Measurements from ENCODE around the gene RAMP2. TPM values are rescaled to one million over a fixed set of nuclear protein-coding genes. Genes with fewer than 3 reads are reported as not detected.

Gene RAMP2
- total and polyA plus RNA-seq, 2 of the 13 experiments (the other 11 are each of a cell fraction or from before 2014, with no cell fraction given) = 1.4 to 5.2 TPM

DNA sequence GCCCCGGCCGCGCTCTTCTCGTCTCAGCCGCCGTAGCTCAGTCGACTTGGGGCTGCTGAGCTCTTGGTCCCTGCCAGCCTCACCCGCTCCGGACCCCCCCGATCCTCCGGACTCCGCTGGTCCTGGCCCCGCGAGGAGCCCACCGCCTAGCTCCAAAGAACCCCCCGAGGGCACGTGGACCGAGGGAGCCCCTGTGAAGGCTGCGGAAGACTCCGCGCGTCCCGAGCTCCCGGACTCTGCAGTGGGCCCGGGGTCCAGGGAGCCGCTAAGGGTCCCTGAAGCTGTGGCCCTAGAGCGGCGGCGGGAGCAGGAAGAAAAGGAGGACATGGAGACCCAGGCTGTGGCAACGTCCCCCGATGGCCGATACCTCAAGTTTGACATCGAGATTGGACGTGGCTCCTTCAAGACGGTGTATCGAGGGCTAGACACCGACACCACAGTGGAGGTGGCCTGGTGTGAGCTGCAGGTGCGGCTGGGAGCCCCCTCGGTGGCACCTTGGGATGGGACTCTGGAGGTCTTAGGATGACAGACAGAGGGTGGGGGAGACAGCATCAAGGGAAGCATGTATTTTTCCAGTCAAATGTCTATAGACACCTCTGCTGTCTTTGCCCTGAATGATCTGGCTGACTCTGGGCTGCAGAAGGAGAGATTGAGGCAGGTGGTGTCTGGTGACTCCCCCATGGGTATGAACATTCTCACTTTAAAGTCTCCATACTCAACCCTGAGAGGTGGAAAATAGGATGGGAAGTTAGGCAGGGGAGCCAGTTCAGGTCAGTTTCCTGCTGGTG is 20.0 kb downstream of the RAMP2 start (continued):
- TF ChIP-seq ZKSCAN5 (CRISPR knock-in tag; IDR thresholded peaks at IDR 0.05) (no peak), CAMTA2 (CRISPR knock-in tag; IDR thresholded peaks at IDR 0.05; ENCODE audit: borderline replicate concordance) (peak; percentile 89; the same call in 1 of the 2 replicates), JUN (CRISPR knock-in tag; IDR thresholded peaks at IDR 0.05) (no peak), ZNF207 (IDR thresholded peaks at IDR 0.05; ENCODE audit: borderline replicate concordance) (no peak), AHR (CRISPR knock-in tag; IDR thresholded peaks at IDR 0.05) (no peak), ZNF777 (CRISPR knock-in tag; IDR thresholded peaks at IDR 0.05) (no peak; the same call in none of the 2 replicates), SP5 (CRISPR knock-in tag; IDR thresholded peaks at IDR 0.05; ENCODE audit: borderline replicate concordance, low read depth) (no peak), HNRNPLL (IDR thresholded peaks at IDR 0.05; ENCODE audit: low read depth, low read length, poor library complexity, severe bottlenecking) (peak; percentile 2), PAWR (CRISPR knock-in tag; IDR thresholded peaks at IDR 0.05; ENCODE audit: borderline replicate concordance) (no peak)
- TF ChIP-seq, protein P1, sequence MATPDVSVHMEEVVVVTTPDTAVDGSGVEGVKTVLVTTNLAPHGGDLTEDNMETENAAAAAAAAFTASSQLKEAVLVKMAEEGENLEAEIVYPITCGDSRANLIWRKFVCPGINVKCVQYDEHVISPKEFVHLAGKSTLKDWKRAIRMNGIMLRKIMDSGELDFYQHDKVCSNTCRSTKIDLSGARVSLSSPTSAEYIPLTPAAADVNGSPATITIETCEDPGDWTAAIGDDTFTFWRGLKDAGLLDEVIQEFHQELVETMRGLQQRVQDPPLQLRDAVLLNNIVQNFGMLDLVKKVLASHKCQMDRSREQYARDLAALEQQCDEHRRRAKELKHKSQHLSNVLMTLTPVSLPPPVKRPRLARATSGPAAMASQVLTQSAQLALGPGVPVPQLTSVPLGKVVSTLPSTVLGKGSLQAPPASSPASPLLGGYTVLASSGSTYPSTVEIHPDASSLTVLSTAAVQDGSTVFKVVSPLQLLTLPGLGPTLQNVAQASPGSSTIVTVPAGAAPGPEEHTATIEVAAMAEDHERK (CRISPR knock-in tag; IDR thresholded peaks at IDR 0.05; ENCODE audit: low read depth) = no peak
- TF ChIP-seq, protein P2, sequence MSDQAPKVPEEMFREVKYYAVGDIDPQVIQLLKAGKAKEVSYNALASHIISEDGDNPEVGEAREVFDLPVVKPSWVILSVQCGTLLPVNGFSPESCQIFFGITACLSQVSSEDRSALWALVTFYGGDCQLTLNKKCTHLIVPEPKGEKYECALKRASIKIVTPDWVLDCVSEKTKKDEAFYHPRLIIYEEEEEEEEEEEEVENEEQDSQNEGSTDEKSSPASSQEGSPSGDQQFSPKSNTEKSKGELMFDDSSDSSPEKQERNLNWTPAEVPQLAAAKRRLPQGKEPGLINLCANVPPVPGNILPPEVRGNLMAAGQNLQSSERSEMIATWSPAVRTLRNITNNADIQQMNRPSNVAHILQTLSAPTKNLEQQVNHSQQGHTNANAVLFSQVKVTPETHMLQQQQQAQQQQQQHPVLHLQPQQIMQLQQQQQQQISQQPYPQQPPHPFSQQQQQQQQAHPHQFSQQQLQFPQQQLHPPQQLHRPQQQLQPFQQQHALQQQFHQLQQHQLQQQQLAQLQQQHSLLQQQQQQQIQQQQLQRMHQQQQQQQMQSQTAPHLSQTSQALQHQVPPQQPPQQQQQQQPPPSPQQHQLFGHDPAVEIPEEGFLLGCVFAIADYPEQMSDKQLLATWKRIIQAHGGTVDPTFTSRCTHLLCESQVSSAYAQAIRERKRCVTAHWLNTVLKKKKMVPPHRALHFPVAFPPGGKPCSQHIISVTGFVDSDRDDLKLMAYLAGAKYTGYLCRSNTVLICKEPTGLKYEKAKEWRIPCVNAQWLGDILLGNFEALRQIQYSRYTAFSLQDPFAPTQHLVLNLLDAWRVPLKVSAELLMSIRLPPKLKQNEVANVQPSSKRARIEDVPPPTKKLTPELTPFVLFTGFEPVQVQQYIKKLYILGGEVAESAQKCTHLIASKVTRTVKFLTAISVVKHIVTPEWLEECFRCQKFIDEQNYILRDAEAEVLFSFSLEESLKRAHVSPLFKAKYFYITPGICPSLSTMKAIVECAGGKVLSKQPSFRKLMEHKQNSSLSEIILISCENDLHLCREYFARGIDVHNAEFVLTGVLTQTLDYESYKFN (CRISPR knock-in tag; conservative IDR thresholded peaks at IDR 0.05) = no peak
- TF ChIP-seq, protein P3, sequence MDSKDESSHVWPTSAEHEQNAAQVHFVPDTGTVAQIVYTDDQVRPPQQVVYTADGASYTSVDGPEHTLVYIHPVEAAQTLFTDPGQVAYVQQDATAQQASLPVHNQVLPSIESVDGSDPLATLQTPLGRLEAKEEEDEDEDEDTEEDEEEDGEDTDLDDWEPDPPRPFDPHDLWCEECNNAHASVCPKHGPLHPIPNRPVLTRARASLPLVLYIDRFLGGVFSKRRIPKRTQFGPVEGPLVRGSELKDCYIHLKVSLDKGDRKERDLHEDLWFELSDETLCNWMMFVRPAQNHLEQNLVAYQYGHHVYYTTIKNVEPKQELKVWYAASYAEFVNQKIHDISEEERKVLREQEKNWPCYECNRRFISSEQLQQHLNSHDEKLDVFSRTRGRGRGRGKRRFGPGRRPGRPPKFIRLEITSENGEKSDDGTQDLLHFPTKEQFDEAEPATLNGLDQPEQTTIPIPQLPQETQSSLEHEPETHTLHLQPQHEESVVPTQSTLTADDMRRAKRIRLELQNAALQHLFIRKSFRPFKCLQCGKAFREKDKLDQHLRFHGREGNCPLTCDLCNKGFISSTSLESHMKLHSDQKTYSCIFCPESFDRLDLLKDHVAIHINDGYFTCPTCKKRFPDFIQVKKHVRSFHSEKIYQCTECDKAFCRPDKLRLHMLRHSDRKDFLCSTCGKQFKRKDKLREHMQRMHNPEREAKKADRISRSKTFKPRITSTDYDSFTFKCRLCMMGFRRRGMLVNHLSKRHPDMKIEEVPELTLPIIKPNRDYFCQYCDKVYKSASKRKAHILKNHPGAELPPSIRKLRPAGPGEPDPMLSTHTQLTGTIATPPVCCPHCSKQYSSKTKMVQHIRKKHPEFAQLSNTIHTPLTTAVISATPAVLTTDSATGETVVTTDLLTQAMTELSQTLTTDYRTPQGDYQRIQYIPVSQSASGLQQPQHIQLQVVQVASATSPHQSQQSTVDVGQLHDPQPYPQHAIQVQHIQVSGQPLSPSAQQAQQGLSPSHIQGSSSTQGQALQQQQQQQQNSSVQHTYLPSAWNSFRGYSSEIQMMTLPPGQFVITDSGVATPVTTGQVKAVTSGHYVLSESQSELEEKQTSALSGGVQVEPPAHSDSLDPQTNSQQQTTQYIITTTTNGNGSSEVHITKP (CRISPR knock-in tag; IDR thresholded peaks at IDR 0.05; ENCODE audit: low read depth) = no peak
- TF ChIP-seq, protein P4, sequence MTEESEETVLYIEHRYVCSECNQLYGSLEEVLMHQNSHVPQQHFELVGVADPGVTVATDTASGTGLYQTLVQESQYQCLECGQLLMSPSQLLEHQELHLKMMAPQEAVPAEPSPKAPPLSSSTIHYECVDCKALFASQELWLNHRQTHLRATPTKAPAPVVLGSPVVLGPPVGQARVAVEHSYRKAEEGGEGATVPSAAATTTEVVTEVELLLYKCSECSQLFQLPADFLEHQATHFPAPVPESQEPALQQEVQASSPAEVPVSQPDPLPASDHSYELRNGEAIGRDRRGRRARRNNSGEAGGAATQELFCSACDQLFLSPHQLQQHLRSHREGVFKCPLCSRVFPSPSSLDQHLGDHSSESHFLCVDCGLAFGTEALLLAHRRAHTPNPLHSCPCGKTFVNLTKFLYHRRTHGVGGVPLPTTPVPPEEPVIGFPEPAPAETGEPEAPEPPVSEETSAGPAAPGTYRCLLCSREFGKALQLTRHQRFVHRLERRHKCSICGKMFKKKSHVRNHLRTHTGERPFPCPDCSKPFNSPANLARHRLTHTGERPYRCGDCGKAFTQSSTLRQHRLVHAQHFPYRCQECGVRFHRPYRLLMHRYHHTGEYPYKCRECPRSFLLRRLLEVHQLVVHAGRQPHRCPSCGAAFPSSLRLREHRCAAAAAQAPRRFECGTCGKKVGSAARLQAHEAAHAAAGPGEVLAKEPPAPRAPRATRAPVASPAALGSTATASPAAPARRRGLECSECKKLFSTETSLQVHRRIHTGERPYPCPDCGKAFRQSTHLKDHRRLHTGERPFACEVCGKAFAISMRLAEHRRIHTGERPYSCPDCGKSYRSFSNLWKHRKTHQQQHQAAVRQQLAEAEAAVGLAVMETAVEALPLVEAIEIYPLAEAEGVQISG (CRISPR knock-in tag; IDR thresholded peaks at IDR 0.05) = no peak
